HepG2 (cell line): ENCODE results near the gene NPHP1. TPM values are rescaled to one million over a fixed set of nuclear protein-coding genes. Genes with fewer than 3 reads are reported as not detected.
"Not testable (repeated sequence)": the region's sequence is repeated elsewhere in the genome, so short reads cannot be mapped to it uniquely, and the experiment has no call there.

ENCODE experiments used
- ATAC-seq: fragments of 200-7000 bp; cut with Tn5 transposase; 3 replicates; pipeline ENCODE4 v1.9.1; 2020; ENCODE audit warnings: mild to moderate bottlenecking, moderate library complexity
- BruUV-seq: library from RNA; stranded (reverse); fragments of 400-500 nt; replicated peaks from 2 replicates; lab custom pipeline; 2021; lab: Mats Ljungman, UMichigan
- CTCF ChIA-PET: fragments of 300-600 bp; formaldehyde crosslinking; extraction: SDS; loops from one replicate; lab custom pipeline; 2021; ENCODE audit warnings: low total read pairs, inconsistent platforms, low intra/inter-chr PET ratio; lab: Yijun Ruan, JAX
- POLR2A ChIA-PET: fragments of 350-600 bp; sonication (Branson Sonifier 250); formaldehyde crosslinking; loops from one replicate; lab custom pipeline; 2020; ENCODE audit warnings: antibody characterized with exemption, inconsistent platforms; lab: Yijun Ruan, JAX
- DNase-seq: peaks from one replicate; pipeline ENCODE4 v3.0.0-alpha.2; 2015; ENCODE audit warnings: low spot score
- FAIRE-seq: peaks from 3 replicates; lab custom pipeline; 2011; peaks lifted over from hg19 to GRCh38; lab: Jason Lieb, UNC
- H2AFZ ChIP-seq: one replicate; pipeline ENCODE4 v1.6.1; 2011; ENCODE audit warnings: low read length, inconsistent platforms
- H3K27ac ChIP-seq: fragments of 300-600 bp; 3 replicates; pipeline ENCODE4 v1.8.0; 2011; ENCODE audit warnings: mixed run types, mild to moderate bottlenecking, mixed read lengths, low read length, inconsistent platforms; ENCODE audit not compliant: insufficient read depth; ENCODE audit errors: extremely low read length
- H3K27me3 ChIP-seq, 2 experiments: fragments of 200-600 bp in 1 of 2; 2 replicates in 1 of 2; 3 replicates in 1 of 2; pipeline versions ENCODE4 v1.6.0 to v1.8.0; 2011; ENCODE audit warnings: low read length in 2 of 2, mild to moderate bottlenecking in 2 of 2, moderate library complexity in 2 of 2, inconsistent platforms in 1 of 2; ENCODE audit not compliant: insufficient read depth in 2 of 2, control insufficient read depth in 1 of 2
- H3K36me3 ChIP-seq, 2 experiments: fragments of 200-600 bp in 1 of 2; replicated peaks in 1 of 2; 2 replicates in 1 of 2; 3 replicates in 1 of 2; pipeline versions ENCODE4 v1.5.1 to v1.8.0; 2011; ENCODE audit warnings: low read length in 2 of 2, inconsistent platforms in 1 of 2; ENCODE audit not compliant: insufficient read depth in 2 of 2, control insufficient read depth in 1 of 2
- H3K4me1 ChIP-seq: 2 replicates; pipeline ENCODE4 v1.5.1; 2012; ENCODE audit warnings: low read length, inconsistent platforms; ENCODE audit not compliant: insufficient read depth
- H3K4me2 ChIP-seq: 2 replicates; pipeline ENCODE4 v1.6.0; 2011; ENCODE audit warnings: low read depth, low read length, inconsistent platforms
- H3K4me3 ChIP-seq, 3 experiments: fragments of 200-600 bp in 1 of 3; sonication (generic), shearing (Covaris generic) in 1 of 3; replicated peaks in 1 of 3; 2 replicates each; pipeline ENCODE4 v1.5.1; 2011 to 2016; ENCODE audit warnings: low read length in 3 of 3, inconsistent platforms in 2 of 3, low read depth in 2 of 3, mild to moderate bottlenecking in 2 of 3, control low read depth in 1 of 3, mixed read lengths in 1 of 3; ENCODE audit not compliant: insufficient read depth in 1 of 3
- H3K79me2 ChIP-seq: one replicate; pipeline ENCODE4 v1.6.1; 2011; ENCODE audit warnings: low read length, inconsistent platforms; ENCODE audit not compliant: insufficient read depth
- H3K9ac ChIP-seq: 2 replicates; pipeline ENCODE4 v1.6.0; 2011; ENCODE audit warnings: mild to moderate bottlenecking, low read depth, low read length, inconsistent platforms; ENCODE audit not compliant: insufficient read depth
- H3K9me3 ChIP-seq: 2 replicates; pipeline ENCODE4 v1.5.1; 2012; ENCODE audit warnings: mild to moderate bottlenecking, low read length
- H4K20me1 ChIP-seq: 2 replicates; pipeline ENCODE4 v1.6.0; 2011; ENCODE audit warnings: inconsistent platforms, mild to moderate bottlenecking, low read length, moderate library complexity; ENCODE audit not compliant: insufficient read depth
- ELF4 ChIP-seq: sonication (generic); formaldehyde crosslinking; IDR thresholded peaks from 2 replicates; pipeline ENCODE4 v1.5.0; 2020; ENCODE audit warnings: missing genetic modification reagents, mild to moderate bottlenecking, moderate library complexity, borderline replicate concordance
- HNF4A ChIP-seq: sonication (generic); formaldehyde crosslinking; IDR thresholded peaks from 2 replicates; pipeline ENCODE4 v1.4.0; 2020; ENCODE audit warnings: missing genetic modification reagents
- NFE2L1 ChIP-seq: sonication (generic); formaldehyde crosslinking; IDR thresholded peaks from 2 replicates; pipeline ENCODE4 v1.4.0; 2020; ENCODE audit warnings: missing genetic modification reagents, mild to moderate bottlenecking, borderline replicate concordance
- SP5 ChIP-seq: IDR thresholded peaks from 2 replicates; pipeline ENCODE4 v1.6.1; 2016; ENCODE audit warnings: low read depth, borderline replicate concordance
- ZNF12 ChIP-seq: sonication (generic); formaldehyde crosslinking; IDR thresholded peaks from 2 replicates; pipeline ENCODE4 v1.5.0; 2020; ENCODE audit warnings: missing genetic modification reagents
- ZNF230 ChIP-seq: sonication (generic); formaldehyde crosslinking; IDR thresholded peaks from 2 replicates; pipeline ENCODE4 v1.4.0; 2020; ENCODE audit warnings: mild to moderate bottlenecking, missing genetic modification reagents
- ZNF777 ChIP-seq: sonication (generic); formaldehyde crosslinking; IDR thresholded peaks from 2 replicates; pipeline ENCODE4 v1.4.0; 2020; ENCODE audit warnings: missing genetic modification reagents
- ZSCAN25 ChIP-seq: sonication (generic); formaldehyde crosslinking; IDR thresholded peaks from 2 replicates; pipeline ENCODE4 v1.8.0; 2022; ENCODE audit warnings: mild to moderate bottlenecking, missing genetic modification reagents
- WGBS: methylation state at CpG from one replicate; pipeline ENCODE4 v1.1.6; 2017; ENCODE audit warnings: low lambda C conversion rate; 5-methylcytosine and 5-hydroxymethylcytosine counted together
- in situ Hi-C: cut with HindIII; loops from 2 replicates; pipeline ENCODE4 v1.10.0; 2017; ENCODE audit warnings: low pct_unique_long_range_greater_than_20kb; ENCODE audit not compliant: extremely low pct_ligation_motif_present
- intact Hi-C: fragments of 100-400 bp; cut with micrococcal nuclease; formaldehyde crosslinking; loops from one replicate; pipeline ENCODE4 v1.10.0; 2022; ENCODE audit not compliant: unreplicated experiment
- polyA plus RNA-seq, 8 experiments: library from polyadenylated mRNA; depleted of rRNA in 3 of 8; stranded (reverse) in 7 of 8; unstranded in 1 of 8; fragments of >200 nt; fragmentation: Illumina TruSeq in 4 of 8; extraction: Trizol in 4 of 8; gene quantifications; 2 replicates each; pipeline versions ENCODE4 v1.2.1 to v1.2.3, GENCODE V29; 2011 to 2016; ENCODE audit warnings: low read depth in 4 of 8, missing spikeins in 1 of 8, mixed read lengths in 1 of 8; ENCODE audit not compliant: insufficient read depth in 1 of 8
- total RNA-seq, 5 experiments: library from RNA; depleted of rRNA; stranded (reverse); fragments of >200 nt; fragmentation: Illumina TruSeq; extraction: Trizol; gene quantifications; 2 replicates each; pipeline ENCODE4 v1.2.3, GENCODE V29; 2016; ENCODE audit warnings: low read depth in 1 of 5
- TF ChIP-seq, protein P1 (sequence below): sonication (generic); formaldehyde crosslinking; IDR thresholded peaks from 2 replicates; pipeline ENCODE4 v1.5.0; 2020; ENCODE audit warnings: mild to moderate bottlenecking, missing genetic modification reagents

Gene NPHP1
- total and polyA plus RNA-seq, 2 of the 13 experiments (the other 11 are each of a cell fraction or from before 2014, with no cell fraction given): 2.7 to 4.8 TPM

DNA sequence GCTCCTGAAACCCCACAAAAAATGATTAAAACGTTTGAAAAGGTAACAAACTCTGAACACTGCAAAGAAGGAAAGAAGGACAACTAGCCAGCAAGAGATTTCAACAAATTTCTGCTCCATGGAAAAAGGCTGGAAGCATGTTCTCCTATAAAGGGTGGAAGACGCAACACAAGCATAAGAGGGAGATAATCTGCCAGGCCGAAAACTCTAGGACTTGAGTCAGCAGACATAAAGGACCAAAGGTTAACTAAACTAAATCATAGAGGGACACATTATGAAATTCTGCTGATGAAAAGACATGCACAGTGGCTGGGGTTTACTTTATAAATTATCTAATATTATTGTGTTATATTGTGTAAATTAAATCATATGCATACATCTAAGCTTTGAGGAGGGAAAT, 6.8 kb downstream of the NPHP1 start:
- CTCF ChIA-PET: no interaction called here
- no peaks in the 10 kb centered on the region for H3K79me2 ChIP-seq
- no peaks in the 10 kb centered on the region for H3K27me3 ChIP-seq
- WGBS: 47% methylated on average over 3 of the region's 3 CpGs
- no peak overlapping the region for H2AFZ ChIP-seq
- no peak for TF ChIP-seq ZNF777 (CRISPR knock-in tag)
- no peak for TF ChIP-seq ZNF12 (CRISPR knock-in tag)
- TF ChIP-seq ELF4: no peak
- no peak for TF ChIP-seq ZNF230 (CRISPR knock-in tag)
- TF ChIP-seq SP5: no peak
- TF ChIP-seq ZSCAN25 (CRISPR knock-in tag): no peak
- no peak for TF ChIP-seq NFE2L1 (CRISPR knock-in tag)
- DNase-seq (no peak), FAIRE-seq (no peak), ATAC-seq (no peak)
- intact Hi-C loops (no loop called here), in situ Hi-C loops (no loop called here)
- H4K20me1 ChIP-seq: no peaks in the 10 kb centered on the region
- H3K4me2 ChIP-seq: no peak overlapping the region
- no peak overlapping the region for H3K27ac ChIP-seq
- peaks cover 11% of the 10 kb centered on the region for H3K4me1 ChIP-seq
- POLR2A ChIA-PET: no interaction called here
- no peaks in the 10 kb centered on the region for H3K36me3 ChIP-seq
- no peaks in the 10 kb centered on the region for H3K9me3 ChIP-seq
- no TSS peak for BruUV-seq
- no peak overlapping the region for H3K9ac ChIP-seq
- no peak overlapping the region for H3K4me3 ChIP-seq

DNA sequence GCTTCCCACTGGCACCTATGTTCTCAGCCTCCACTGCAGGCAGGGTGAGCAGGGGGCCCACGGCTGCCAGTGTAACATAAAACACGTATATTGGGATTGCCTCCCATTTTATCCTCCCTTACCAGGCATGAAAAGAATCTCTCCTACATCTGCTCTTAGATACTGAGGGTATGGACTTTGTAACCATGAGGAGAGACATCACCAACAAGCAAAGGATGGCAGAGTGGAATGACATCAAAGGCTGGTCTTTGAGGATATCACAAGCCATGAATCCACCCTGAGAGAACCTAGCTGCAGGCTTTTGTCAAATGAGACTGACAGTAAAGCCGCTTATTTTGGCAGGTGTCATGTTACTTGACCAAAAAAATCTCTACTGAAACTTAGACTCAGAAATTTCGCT, 7.4 kb downstream of the NPHP1 start:
- FAIRE-seq: no peak
- Histone ChIP-seq H3K4me3 (no peak overlapping the region), H3K27me3 (no peaks in the 10 kb centered on the region), H3K79me2 (no peaks in the 10 kb centered on the region), H3K9ac (no peak overlapping the region), H3K4me1 (peaks cover 11% of the 10 kb centered on the region), H3K9me3 (no peaks in the 10 kb centered on the region), H3K27ac (no peak overlapping the region), H4K20me1 (no peaks in the 10 kb centered on the region), H2AFZ (no peak overlapping the region), H3K4me2 (0 out of 2 replicates have a peak overlapping the region, but pooled peaks have one; percentile 3), H3K36me3 (no peaks in the 10 kb centered on the region)
- peak; percentile 14 for DNase-seq
- peak; percentile 50; the same call in 2 of the 3 replicates for ATAC-seq
- in situ Hi-C loops: no loop called here
- BruUV-seq: no TSS peak
- ChIA-PET CTCF (no interaction called here), POLR2A (no interaction called here)
- WGBS: 40% methylated on average over 4 of the region's 4 CpGs
- intact Hi-C loops: no loop called here
- peak; percentile 17; the same call in 1 of the 2 replicates for TF ChIP-seq HNF4A (CRISPR knock-in tag)
- TF ChIP-seq, protein P1, sequence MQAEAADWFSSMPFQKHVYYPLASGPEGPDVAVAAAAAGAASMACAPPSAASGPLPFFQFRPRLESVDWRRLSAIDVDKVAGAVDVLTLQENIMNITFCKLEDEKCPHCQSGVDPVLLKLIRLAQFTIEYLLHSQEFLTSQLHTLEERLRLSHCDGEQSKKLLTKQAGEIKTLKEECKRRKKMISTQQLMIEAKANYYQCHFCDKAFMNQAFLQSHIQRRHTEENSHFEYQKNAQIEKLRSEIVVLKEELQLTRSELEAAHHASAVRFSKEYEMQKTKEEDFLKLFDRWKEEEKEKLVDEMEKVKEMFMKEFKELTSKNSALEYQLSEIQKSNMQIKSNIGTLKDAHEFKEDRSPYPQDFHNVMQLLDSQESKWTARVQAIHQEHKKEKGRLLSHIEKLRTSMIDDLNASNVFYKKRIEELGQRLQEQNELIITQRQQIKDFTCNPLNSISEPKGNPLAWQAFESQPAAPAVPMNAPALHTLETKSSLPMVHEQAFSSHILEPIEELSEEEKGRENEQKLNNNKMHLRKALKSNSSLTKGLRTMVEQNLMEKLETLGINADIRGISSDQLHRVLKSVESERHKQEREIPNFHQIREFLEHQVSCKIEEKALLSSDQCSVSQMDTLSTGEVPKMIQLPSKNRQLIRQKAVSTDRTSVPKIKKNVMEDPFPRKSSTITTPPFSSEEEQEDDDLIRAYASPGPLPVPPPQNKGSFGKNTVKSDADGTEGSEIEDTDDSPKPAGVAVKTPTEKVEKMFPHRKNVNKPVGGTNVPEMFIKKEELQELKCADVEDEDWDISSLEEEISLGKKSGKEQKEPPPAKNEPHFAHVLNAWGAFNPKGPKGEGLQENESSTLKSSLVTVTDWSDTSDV (CRISPR knock-in tag): no peak

DNA sequence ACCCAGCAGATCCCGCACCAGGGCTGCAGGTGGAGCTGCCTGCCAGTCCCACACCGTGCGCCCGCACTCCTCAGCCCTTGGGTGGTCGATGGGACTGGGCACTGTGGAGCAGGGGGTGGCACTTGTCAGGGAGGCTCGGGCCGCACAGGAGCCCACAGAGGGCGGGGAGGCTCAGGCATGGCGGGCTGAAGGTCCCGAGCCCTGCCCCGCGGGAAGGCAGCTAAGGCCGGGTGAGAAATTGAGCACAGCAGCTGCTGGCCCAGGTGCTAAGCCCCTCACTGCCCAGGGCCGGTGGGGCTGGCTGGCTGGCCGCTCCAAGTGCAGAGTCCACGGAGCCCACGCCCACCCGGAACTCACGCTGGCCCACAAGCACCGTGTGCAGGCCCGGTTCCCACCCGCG, 14.6 kb downstream of the NPHP1 start:
- intact Hi-C loops, POLR2A ChIA-PET, H3K4me2 ChIP-seq, H3K4me1 ChIP-seq, H3K4me3 ChIP-seq, H3K79me2 ChIP-seq, H3K36me3 ChIP-seq, ATAC-seq, H4K20me1 ChIP-seq, BruUV-seq, in situ Hi-C loops, H3K9ac ChIP-seq, FAIRE-seq, H3K27ac ChIP-seq, CTCF ChIA-PET, H3K9me3 ChIP-seq, H2AFZ ChIP-seq, H3K27me3 ChIP-seq, DNase-seq: not testable (repeated sequence)
- 95% methylated on average over 14 of the region's 23 CpGs for WGBS
